H54 (cell line): ENCODE results near the gene ETHE1.

Source experiments
- DNase-seq: peaks from one replicate; pipeline ENCODE4 v3.0.0; 2011; ENCODE audit warnings: low spot score, mixed read lengths; ENCODE audit not compliant: insufficient read length
- FAIRE-seq: peaks from 3 replicates; lab custom pipeline; 2011; peaks lifted over from hg19 to GRCh38; lab: Jason Lieb, UNC
- POLR2A ChIP-seq: IDR thresholded peaks from 2 replicates; pipeline ENCODE4 v1.6.1; 2011; ENCODE audit warnings: low read depth, mild to moderate bottlenecking, low read length

Gene ETHE1

GRCh38 chr19:43501661-43502418, 25.2 kb downstream of the ETHE1 start:
- DNase-seq (no peak), FAIRE-seq (no peak)
- no peak for TF ChIP-seq POLR2A

DNA sequence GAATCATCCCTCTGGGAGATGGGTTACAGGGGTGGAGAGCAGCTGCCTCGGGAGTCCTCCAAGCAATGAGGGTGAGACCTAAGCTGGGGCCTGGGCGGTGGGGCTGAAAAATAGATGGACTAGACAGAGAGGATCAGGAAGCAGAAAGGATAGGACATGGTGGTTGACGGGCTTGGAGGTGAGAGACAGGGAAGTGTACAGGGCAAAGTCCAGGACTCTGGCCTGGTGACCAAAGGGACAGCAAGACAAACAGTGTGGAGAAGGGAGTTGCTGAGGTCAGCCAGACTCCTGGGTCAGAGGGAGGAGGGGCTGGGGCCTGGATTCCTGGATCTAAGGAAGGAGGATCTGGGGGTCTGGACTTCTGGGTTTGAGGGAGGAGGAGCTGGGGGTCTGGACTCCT, 28.0 kb downstream of the ETHE1 start:
- no peak for TF ChIP-seq POLR2A
- FAIRE-seq: no peak
- DNase-seq: no peak

- DNase-seq (no peak), FAIRE-seq (no peak)
These were observed 28.7 kb downstream of the ETHE1 start for GRCh38 chr19:43498233-43498842.

GRCh38 chr19:43496960-43497359, 30.0 kb downstream of the ETHE1 start:
- FAIRE-seq: no peak
- TF ChIP-seq POLR2A: no peak
- DNase-seq: no peak

More at GRCh38 chr19:43498233-43498842, 28.7 kb downstream of the ETHE1 start:
- no peak for TF ChIP-seq POLR2A

DNA sequence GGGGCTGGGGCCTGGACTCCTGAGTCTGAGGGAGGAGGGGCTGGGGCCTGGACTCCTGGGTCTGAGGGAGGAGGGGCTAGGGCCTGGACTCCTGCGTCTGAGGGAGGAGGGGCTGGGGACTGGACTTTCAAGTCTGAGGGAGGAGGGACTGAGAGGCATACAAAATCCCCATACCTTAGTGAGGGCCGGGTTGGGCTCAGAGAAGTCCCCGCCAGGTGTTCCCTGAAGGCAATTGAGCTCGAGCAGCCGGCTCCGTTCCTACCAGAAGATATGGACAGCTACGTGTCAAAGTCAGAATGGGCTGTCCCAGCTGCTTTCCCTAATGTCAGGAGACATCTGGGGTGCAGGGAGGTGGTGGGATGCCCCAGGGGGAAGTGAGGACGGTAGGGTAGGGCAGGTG, 31.9 kb downstream of the ETHE1 start:
- DNase-seq (no peak), FAIRE-seq (no peak)
- no peak for TF ChIP-seq POLR2A

- no peak for TF ChIP-seq POLR2A
- DNase-seq (no peak), FAIRE-seq (no peak)
These were observed 36.2 kb downstream of the ETHE1 start for GRCh38 chr19:43490759-43491158.

GRCh38 chr19:43489979-43490599, 36.9 kb downstream of the ETHE1 start:
- TF ChIP-seq POLR2A: no peak
- no peak for DNase-seq
- FAIRE-seq: no peak

DNA sequence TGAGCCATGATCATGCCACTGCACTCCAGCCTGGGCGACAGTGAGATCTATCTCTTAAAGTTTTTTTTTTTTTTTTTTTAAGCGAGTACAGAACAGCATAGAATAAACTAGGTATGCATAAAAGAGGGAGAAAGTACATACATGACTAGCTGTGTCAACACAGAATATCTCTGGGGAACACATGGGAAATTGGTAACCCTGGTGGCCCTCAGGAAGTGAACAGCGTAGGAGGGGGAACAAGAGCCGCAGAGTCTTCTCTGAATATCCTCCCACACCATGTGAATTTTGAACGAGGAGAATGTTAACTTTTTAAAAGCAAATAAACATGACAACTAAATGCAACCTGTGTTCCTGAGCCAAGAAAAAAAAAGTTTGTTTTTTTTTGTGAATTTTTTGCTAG, 37.7 kb downstream of the ETHE1 start:
- no peak for TF ChIP-seq POLR2A
- FAIRE-seq (no peak), DNase-seq (no peak)

- no peak for DNase-seq
- FAIRE-seq: no peak
- TF ChIP-seq POLR2A: no peak
These were observed 38.8 kb downstream of the ETHE1 start for GRCh38 chr19:43488179-43488578.

- DNase-seq (no peak), FAIRE-seq (no peak)
- TF ChIP-seq POLR2A: no peak
These were observed 40.6 kb downstream of the ETHE1 start for GRCh38 chr19:43486412-43486811.

DNA sequence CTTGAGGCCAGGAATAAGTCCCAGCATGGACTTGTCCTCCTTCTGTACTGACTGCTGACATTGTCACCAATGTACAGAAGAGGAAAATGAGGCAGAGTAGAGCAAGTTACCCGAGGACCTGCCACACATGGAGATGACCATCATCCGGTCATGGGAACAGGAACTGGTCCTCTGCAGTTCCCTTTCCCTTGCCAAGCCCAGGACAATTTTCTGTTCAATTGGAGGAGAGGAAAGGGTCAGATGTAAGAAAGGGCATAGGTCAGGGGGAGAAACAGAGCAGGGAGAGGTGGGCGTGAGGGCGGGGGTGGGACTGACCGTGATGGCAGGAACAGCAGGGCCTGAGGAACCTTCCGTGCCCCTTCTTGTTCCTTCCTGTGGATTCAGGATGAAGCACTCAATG, 41.0 kb downstream of the ETHE1 start:
- FAIRE-seq: no peak

DNA sequence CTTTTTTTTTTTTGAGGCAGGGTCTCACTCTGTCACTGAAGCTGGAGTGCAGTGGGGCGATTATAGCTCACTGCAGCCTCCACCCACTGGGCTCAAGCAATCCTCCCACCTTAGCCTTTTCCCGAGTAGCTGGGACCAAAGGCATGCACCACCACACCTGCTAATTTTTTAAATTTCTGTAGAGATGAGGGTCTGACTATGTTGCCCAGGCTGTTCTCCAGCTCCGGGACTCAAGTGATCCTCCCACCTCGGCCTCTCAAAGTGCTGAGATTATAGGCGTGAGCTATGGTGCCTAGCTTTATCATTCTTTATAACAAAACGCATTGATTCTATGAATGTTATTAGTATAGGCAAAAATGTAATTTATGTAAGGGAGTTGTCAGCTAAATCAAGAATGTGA, 43.7 kb downstream of the ETHE1 start:
- no peak for TF ChIP-seq POLR2A
- DNase-seq (no peak), FAIRE-seq (no peak)

More for the DNA sequence above, 41.0 kb downstream of the ETHE1 start:
- no peak for DNase-seq
- no peak for TF ChIP-seq POLR2A

GRCh38 chr19:43482193-43482592, 44.8 kb downstream of the ETHE1 start:
- no peak for TF ChIP-seq POLR2A
- DNase-seq (no peak), FAIRE-seq (no peak)

DNA sequence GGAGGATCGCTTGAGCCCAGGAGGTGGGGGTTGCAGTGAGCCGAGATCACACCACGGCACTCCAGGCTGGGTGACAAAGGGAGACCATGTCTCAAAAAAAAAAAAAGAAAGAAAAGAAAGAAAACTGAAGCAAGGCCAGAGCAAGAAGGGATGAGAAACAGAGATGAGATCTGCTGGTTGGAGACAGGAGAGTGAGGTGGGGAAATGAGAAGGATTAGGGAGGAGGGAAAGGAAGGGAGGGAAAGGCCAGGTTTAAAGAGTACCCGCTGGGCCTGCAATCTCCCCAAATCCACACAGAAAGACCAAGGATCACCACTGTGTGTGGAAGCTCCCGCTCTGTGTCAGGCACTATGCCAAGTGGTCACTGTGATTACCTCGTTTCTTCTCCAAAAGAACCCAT, 45.3 kb downstream of the ETHE1 start:
- DNase-seq (no peak), FAIRE-seq (no peak)
- TF ChIP-seq POLR2A: no peak
